ENCODE measurements around the gene RPGRIP1L. TPM values are rescaled to one million over a fixed set of nuclear protein-coding genes. Genes with fewer than 3 reads are reported as not detected.

RPGRIP1L gene
- total RNA-seq, 1 experiment from 2014 or later = 9.8 TPM

DNA sequence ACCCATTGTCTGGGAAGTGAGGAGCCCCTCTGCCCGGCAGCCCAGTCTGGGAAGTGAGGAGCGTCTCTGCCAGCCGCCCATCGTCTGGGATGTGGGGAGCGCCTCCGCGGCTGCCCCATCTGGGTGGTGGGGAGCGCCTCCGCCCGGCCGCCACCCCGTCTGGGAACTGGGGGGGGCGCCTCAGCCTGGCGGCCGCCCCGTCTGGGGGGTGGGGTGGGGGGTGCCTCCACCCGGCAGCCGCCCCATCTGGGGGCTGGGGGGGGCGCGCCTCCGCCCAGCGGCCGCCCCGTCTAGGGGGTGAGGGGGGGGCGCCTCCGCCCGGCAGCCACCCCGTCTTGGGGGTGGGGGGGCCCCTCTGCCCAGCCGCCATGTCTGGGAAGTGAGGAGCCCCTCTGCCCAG, 78.4 kb downstream of the RPGRIP1L start (continued):
- TF ChIP-seq, protein P1, sequence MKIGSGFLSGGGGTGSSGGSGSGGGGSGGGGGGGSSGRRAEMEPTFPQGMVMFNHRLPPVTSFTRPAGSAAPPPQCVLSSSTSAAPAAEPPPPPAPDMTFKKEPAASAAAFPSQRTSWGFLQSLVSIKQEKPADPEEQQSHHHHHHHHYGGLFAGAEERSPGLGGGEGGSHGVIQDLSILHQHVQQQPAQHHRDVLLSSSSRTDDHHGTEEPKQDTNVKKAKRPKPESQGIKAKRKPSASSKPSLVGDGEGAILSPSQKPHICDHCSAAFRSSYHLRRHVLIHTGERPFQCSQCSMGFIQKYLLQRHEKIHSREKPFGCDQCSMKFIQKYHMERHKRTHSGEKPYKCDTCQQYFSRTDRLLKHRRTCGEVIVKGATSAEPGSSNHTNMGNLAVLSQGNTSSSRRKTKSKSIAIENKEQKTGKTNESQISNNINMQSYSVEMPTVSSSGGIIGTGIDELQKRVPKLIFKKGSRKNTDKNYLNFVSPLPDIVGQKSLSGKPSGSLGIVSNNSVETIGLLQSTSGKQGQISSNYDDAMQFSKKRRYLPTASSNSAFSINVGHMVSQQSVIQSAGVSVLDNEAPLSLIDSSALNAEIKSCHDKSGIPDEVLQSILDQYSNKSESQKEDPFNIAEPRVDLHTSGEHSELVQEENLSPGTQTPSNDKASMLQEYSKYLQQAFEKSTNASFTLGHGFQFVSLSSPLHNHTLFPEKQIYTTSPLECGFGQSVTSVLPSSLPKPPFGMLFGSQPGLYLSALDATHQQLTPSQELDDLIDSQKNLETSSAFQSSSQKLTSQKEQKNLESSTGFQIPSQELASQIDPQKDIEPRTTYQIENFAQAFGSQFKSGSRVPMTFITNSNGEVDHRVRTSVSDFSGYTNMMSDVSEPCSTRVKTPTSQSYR (CRISPR knock-in tag; IDR thresholded peaks at IDR 0.05) = no peak
- TF ChIP-seq JUN (CRISPR knock-in tag; IDR thresholded peaks at IDR 0.05) (no peak), ZNF232 (CRISPR knock-in tag; IDR thresholded peaks at IDR 0.05) (no peak), MYBL2 (CRISPR knock-in tag; IDR thresholded peaks at IDR 0.05) (no peak)
- TF ChIP-seq, protein P2, sequence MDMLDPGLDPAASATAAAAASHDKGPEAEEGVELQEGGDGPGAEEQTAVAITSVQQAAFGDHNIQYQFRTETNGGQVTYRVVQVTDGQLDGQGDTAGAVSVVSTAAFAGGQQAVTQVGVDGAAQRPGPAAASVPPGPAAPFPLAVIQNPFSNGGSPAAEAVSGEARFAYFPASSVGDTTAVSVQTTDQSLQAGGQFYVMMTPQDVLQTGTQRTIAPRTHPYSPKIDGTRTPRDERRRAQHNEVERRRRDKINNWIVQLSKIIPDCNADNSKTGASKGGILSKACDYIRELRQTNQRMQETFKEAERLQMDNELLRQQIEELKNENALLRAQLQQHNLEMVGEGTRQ (CRISPR knock-in tag; IDR thresholded peaks at IDR 0.05) = no peak
- TF ChIP-seq, protein P3, sequence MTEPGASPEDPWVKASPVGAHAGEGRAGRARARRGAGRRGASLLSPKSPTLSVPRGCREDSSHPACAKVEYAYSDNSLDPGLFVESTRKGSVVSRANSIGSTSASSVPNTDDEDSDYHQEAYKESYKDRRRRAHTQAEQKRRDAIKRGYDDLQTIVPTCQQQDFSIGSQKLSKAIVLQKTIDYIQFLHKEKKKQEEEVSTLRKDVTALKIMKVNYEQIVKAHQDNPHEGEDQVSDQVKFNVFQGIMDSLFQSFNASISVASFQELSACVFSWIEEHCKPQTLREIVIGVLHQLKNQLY (CRISPR knock-in tag; IDR thresholded peaks at IDR 0.05) = no peak

DNA sequence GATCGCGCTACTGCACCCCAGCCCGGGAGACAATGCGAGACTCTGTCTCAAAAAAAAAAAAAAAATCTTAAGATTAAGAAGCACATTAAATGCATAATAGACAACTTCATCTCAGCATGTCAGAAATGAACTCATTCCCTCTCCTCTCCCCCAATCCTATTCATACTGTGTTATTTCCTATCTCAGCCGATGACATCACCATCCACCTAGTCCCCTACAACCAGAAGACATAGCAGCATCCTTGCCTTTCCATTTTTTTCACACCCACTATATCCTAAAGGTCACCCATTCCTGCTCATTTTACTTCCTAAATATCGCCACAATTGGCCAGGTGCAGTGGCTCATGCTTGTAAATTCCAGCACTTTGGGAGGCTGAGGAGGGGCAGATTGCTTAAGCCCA, 81.3 kb downstream of the RPGRIP1L start:
- DNase-seq (ENCODE audit: low spot score) = no peak
- H3K27me3 Mint-ChIP-seq (ENCODE audit: low read depth) = no peaks in the 10 kb centered on the region
- ChIA-PET CTCF (no interaction called here), POLR2A (no interaction called here)
- H3K36me3 Mint-ChIP-seq = peaks cover 7% of the 10 kb centered on the region; the same call in 1 of the 2 replicates
- ATAC-seq = no peak
- no peak overlapping the region for H3K4me3 Mint-ChIP-seq
- no peak overlapping the region for H3K27ac Mint-ChIP-seq
- peaks cover 4% of the 10 kb centered on the region for H3K9me3 Mint-ChIP-seq
- TF ChIP-seq NR1H2 (CRISPR knock-in tag; IDR thresholded peaks at IDR 0.05) = no peak
- TF ChIP-seq, protein P4, sequence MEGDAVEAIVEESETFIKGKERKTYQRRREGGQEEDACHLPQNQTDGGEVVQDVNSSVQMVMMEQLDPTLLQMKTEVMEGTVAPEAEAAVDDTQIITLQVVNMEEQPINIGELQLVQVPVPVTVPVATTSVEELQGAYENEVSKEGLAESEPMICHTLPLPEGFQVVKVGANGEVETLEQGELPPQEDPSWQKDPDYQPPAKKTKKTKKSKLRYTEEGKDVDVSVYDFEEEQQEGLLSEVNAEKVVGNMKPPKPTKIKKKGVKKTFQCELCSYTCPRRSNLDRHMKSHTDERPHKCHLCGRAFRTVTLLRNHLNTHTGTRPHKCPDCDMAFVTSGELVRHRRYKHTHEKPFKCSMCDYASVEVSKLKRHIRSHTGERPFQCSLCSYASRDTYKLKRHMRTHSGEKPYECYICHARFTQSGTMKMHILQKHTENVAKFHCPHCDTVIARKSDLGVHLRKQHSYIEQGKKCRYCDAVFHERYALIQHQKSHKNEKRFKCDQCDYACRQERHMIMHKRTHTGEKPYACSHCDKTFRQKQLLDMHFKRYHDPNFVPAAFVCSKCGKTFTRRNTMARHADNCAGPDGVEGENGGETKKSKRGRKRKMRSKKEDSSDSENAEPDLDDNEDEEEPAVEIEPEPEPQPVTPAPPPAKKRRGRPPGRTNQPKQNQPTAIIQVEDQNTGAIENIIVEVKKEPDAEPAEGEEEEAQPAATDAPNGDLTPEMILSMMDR (IDR thresholded peaks at IDR 0.05) = no peak
- TF ChIP-seq, protein P5, sequence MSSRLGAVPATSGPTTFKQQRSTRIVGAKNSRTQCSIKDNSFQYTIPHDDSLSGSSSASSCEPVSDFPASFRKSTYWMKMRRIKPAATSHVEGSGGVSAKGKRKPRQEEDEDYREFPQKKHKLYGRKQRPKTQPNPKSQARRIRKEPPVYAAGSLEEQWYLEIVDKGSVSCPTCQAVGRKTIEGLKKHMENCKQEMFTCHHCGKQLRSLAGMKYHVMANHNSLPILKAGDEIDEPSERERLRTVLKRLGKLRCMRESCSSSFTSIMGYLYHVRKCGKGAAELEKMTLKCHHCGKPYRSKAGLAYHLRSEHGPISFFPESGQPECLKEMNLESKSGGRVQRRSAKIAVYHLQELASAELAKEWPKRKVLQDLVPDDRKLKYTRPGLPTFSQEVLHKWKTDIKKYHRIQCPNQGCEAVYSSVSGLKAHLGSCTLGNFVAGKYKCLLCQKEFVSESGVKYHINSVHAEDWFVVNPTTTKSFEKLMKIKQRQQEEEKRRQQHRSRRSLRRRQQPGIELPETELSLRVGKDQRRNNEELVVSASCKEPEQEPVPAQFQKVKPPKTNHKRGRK (CRISPR knock-in tag; IDR thresholded peaks at IDR 0.05; ENCODE audit: borderline replicate concordance) = no peak
- TF ChIP-seq, protein P1 (CRISPR knock-in tag; IDR thresholded peaks at IDR 0.05) = no peak
- no peak for TF ChIP-seq TEAD1 (CRISPR knock-in tag; IDR thresholded peaks at IDR 0.05)
- no peak for TF ChIP-seq CREB1 (CRISPR knock-in tag; IDR thresholded peaks at IDR 0.05)
- TF ChIP-seq NFATC4 (CRISPR knock-in tag; IDR thresholded peaks at IDR 0.05) = no peak
- no peak for TF ChIP-seq TP53 (CRISPR knock-in tag; IDR thresholded peaks at IDR 0.05)
- no peak for TF ChIP-seq ZNF121 (CRISPR knock-in tag; IDR thresholded peaks at IDR 0.05)
- TF ChIP-seq TCF7 (CRISPR knock-in tag; IDR thresholded peaks at IDR 0.05; ENCODE audit: low read depth) = no peak
- no peak for TF ChIP-seq JUN (CRISPR knock-in tag; IDR thresholded peaks at IDR 0.05)
- no peak for TF ChIP-seq HMGA2 (CRISPR knock-in tag; IDR thresholded peaks at IDR 0.05)
- TF ChIP-seq PRRX2 (CRISPR knock-in tag; IDR thresholded peaks at IDR 0.05) = no peak
- no peak for TF ChIP-seq JAZF1 (CRISPR knock-in tag; IDR thresholded peaks at IDR 0.05)
- no peak for TF ChIP-seq CREM (CRISPR knock-in tag; IDR thresholded peaks at IDR 0.05)
- no peak for TF ChIP-seq ZNF317 (CRISPR knock-in tag; IDR thresholded peaks at IDR 0.05; ENCODE audit: borderline replicate concordance, low read depth)
- peaks cover 5% of the 10 kb centered on the region for H3K4me1 Mint-ChIP-seq

All from WTC11 (cell line).